GM12892 (cell line): ENCODE measurements around the gene PTPN11.

Source experiments
- POLR2A ChIP-seq: IDR thresholded peaks from 2 replicates; pipeline ENCODE4 v1.6.1; 2011; ENCODE audit warnings: low read depth, low read length, control low read depth
- POLR2AphosphoS5 ChIP-seq: IDR thresholded peaks from 2 replicates; pipeline ENCODE4 v1.6.1; 2011; ENCODE audit warnings: low read depth, low read length, control low read depth
- TAF1 ChIP-seq: IDR thresholded peaks from 2 replicates; pipeline ENCODE4 v1.6.1; 2011; ENCODE audit warnings: low read depth, mild to moderate bottlenecking, control low read depth, low read length, borderline replicate concordance

GRCh38 chr12:112549031-112549430, 130.3 kb downstream of the PTPN11 start:
- no peak for TF ChIP-seq POLR2A
- no peak for TF ChIP-seq POLR2AphosphoS5
- TF ChIP-seq TAF1 = no peak
